ENCODE data around the gene RBPMS2.

DNA sequence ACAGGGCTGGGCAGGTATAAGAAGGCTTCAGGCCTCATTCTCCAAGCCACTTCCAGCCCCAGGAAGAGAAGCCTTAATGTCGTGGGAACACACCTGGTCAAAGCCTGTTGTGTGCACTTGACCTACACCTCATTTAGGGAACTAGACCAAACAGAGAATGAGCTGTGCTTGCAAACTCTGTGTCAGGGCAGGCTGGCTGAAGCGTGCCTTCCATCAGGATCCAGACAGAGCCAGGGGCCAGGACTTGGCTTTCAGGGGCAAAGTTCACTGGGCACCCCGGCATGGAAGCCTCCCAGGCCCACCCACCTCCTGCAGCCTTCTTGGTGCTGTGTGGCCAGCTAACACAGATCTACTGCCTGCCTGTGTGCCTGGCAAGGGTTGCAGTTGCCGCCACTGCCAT is 11.5 kb downstream of the RBPMS2 start:
- TF ChIP-seq, protein P1, sequence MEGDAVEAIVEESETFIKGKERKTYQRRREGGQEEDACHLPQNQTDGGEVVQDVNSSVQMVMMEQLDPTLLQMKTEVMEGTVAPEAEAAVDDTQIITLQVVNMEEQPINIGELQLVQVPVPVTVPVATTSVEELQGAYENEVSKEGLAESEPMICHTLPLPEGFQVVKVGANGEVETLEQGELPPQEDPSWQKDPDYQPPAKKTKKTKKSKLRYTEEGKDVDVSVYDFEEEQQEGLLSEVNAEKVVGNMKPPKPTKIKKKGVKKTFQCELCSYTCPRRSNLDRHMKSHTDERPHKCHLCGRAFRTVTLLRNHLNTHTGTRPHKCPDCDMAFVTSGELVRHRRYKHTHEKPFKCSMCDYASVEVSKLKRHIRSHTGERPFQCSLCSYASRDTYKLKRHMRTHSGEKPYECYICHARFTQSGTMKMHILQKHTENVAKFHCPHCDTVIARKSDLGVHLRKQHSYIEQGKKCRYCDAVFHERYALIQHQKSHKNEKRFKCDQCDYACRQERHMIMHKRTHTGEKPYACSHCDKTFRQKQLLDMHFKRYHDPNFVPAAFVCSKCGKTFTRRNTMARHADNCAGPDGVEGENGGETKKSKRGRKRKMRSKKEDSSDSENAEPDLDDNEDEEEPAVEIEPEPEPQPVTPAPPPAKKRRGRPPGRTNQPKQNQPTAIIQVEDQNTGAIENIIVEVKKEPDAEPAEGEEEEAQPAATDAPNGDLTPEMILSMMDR (IDR thresholded peaks at IDR 0.05) = no peak
- no peak for TF ChIP-seq POLR2AphosphoS5 (IDR thresholded peaks at IDR 0.05)
- TF ChIP-seq POLR2A (IDR thresholded peaks at IDR 0.05) = no peak
